GM18499 (cell line): ENCODE measurements around the gene BUB1.
"Not testable (repeated sequence)": the region's sequence is repeated elsewhere in the genome, so short reads cannot be mapped to it uniquely, and the experiment has no call there.

ENCODE experiments used
- ATAC-seq: cut with Tn5 transposase; IDR thresholded peaks from one replicate; pipeline ENCODE4 v1.9.1; 2021; ENCODE audit warnings: moderate number of reproducible peaks; ENCODE audit not compliant: insufficient read depth, unreplicated experiment

BUB1 gene

GRCh38 chr2:110691612-110692258, 13.9 kb upstream of the BUB1 start:
- ATAC-seq, result no peak

- ATAC-seq, result no peak
Measured at GRCh38 chr2:110690083-110690965, 12.5 kb upstream of the BUB1 start.

GRCh38 chr2:110688594-110689091, 10.8 kb upstream of the BUB1 start:
- no peak for ATAC-seq

- ATAC-seq, result not testable (repeated sequence)
Measured at GRCh38 chr2:110687775-110688484, 10.1 kb upstream of the BUB1 start.

- ATAC-seq, result no peak
Measured at GRCh38 chr2:110682872-110683271, 5.0 kb upstream of the BUB1 start.

GRCh38 chr2:110682267-110682666, 4.4 kb upstream of the BUB1 start:
- ATAC-seq, result no peak

- ATAC-seq, result no peak
Measured at GRCh38 chr2:110680709-110681108, 2.8 kb upstream of the BUB1 start.

- ATAC-seq, result no peak
Measured at GRCh38 chr2:110679865-110680264, 2.0 kb upstream of the BUB1 start.

GRCh38 chr2:110679337-110679707, 1.5 kb upstream of the BUB1 start:
- ATAC-seq, result no peak

- no peak for ATAC-seq
Measured at GRCh38 chr2:110678457-110679336, 834 bp upstream of the BUB1 start.

GRCh38 chr2:110677080-110677479, 783 bp downstream of the BUB1 start:
- ATAC-seq, result no peak

GRCh38 chr2:110675679-110676078, 2.2 kb downstream of the BUB1 start:
- no peak for ATAC-seq

GRCh38 chr2:110674620-110675555, 3.0 kb downstream of the BUB1 start:
- ATAC-seq, result peak; percentile 92

- no peak for ATAC-seq
Measured at GRCh38 chr2:110673201-110673600, 4.7 kb downstream of the BUB1 start.

- no peak for ATAC-seq
Measured at GRCh38 chr2:110670826-110671225, 7.0 kb downstream of the BUB1 start.

GRCh38 chr2:110669079-110669478, 8.8 kb downstream of the BUB1 start:
- no peak for ATAC-seq

- no peak for ATAC-seq
Measured at GRCh38 chr2:110667071-110667470, 10.8 kb downstream of the BUB1 start.

- no peak for ATAC-seq
Measured at GRCh38 chr2:110664135-110664534, 13.7 kb downstream of the BUB1 start.

GRCh38 chr2:110662560-110662959, 15.3 kb downstream of the BUB1 start:
- ATAC-seq, result no peak
